Mesodermal cell (in vitro differentiated cells): ENCODE measurements around the gene DCAF6.
A peak's percentile ranks its signal among the peaks of the same experiment; 100 is the strongest.
"Not testable (repeated sequence)": the region's sequence is repeated elsewhere in the genome, so short reads cannot be mapped to it uniquely, and the experiment has no call there.

Experiments used
- H3K27ac ChIP-seq: 2 replicates; pipeline ENCODE4 v1.7.0; 2013; ENCODE audit warnings: mild to moderate bottlenecking, low read depth, low read length, moderate library complexity; ENCODE audit not compliant: severe bottlenecking
- H3K36me3 ChIP-seq: 2 replicates; pipeline ENCODE4 v1.7.1; 2013; ENCODE audit warnings: mild to moderate bottlenecking, low read length, moderate library complexity; ENCODE audit not compliant: control insufficient read depth, insufficient read depth
- H3K4me1 ChIP-seq: one replicate; pipeline ENCODE4 v1.7.1; 2013; ENCODE audit warnings: mild to moderate bottlenecking, low read length; ENCODE audit not compliant: insufficient read depth, control insufficient read depth, poor library complexity, severe bottlenecking
- H3K4me3 ChIP-seq: 2 replicates; pipeline ENCODE4 v1.7.0; 2013; ENCODE audit warnings: low read length, control low read depth, mild to moderate bottlenecking; ENCODE audit not compliant: insufficient read depth, poor library complexity, severe bottlenecking; ENCODE audit errors: extremely low read depth
- H3K9me3 ChIP-seq: 2 replicates; pipeline ENCODE4 v1.7.1; 2013; ENCODE audit warnings: mild to moderate bottlenecking, low read length, moderate library complexity; ENCODE audit not compliant: control insufficient read depth
- WGBS, 2 experiments: methylation state at CpG; one replicate each; pipeline ENCODE4 v1.1.5; 2013; ENCODE audit warnings: missing lambda C conversion rate in 2 of 2; ENCODE audit not compliant: insufficient coverage in 2 of 2; 5-methylcytosine and 5-hydroxymethylcytosine counted together

DCAF6 gene

GRCh38 chr1:167924102-167924501 is 12.4 kb upstream of the DCAF6 start:
- Histone ChIP-seq H3K4me3 (no peak overlapping the region), H3K36me3 (peaks cover 4% of the 10 kb centered on the region), H3K9me3 (no peaks in the 10 kb centered on the region), H3K4me1 (peaks cover 3% of the 10 kb centered on the region), H3K27ac (no peak overlapping the region)
- WGBS, 2 experiments, result 100% methylated on average over 1 of the region's 2 CpGs; no CpG with 5 or more reads in 1 of the 2 experiments

GRCh38 chr1:167924543-167925231 is 11.8 kb upstream of the DCAF6 start:
- WGBS, 2 experiments, result 89 to 100% methylated on average over 1 of the region's 2 CpGs

GRCh38 chr1:167926486-167926997 is 9.9 kb upstream of the DCAF6 start:
- Histone ChIP-seq H3K4me1 (peaks cover 3% of the 10 kb centered on the region), H3K36me3 (peaks cover 4% of the 10 kb centered on the region), H3K9me3 (no peaks in the 10 kb centered on the region), H3K27ac (no peak overlapping the region), H3K4me3 (no peak overlapping the region)
- 90 to 100% methylated on average over 5 of the region's 6 CpGs for WGBS, 2 experiments

More at GRCh38 chr1:167924543-167925231, 11.8 kb upstream of the DCAF6 start:
- no peak overlapping the region for H3K4me3 ChIP-seq
- H3K27ac ChIP-seq, result no peak overlapping the region
- H3K9me3 ChIP-seq, result no peaks in the 10 kb centered on the region
- H3K36me3 ChIP-seq, result peaks cover 4% of the 10 kb centered on the region
- peaks cover 3% of the 10 kb centered on the region for H3K4me1 ChIP-seq

GRCh38 chr1:167927046-167927754 is 9.3 kb upstream of the DCAF6 start:
- Histone ChIP-seq H3K36me3 (peaks cover 4% of the 10 kb centered on the region), H3K27ac (no peak overlapping the region), H3K9me3 (no peaks in the 10 kb centered on the region), H3K4me1 (peaks cover 3% of the 10 kb centered on the region), H3K4me3 (no peak overlapping the region)
- WGBS, 2 experiments, result 100% methylated on average over 1 of the region's 4 CpGs

- Histone ChIP-seq H3K4me3 (no peak overlapping the region), H3K9me3 (no peaks in the 10 kb centered on the region), H3K27ac (no peak overlapping the region), H3K36me3 (peaks cover 4% of the 10 kb centered on the region), H3K4me1 (peaks cover 3% of the 10 kb centered on the region)
- WGBS, 2 experiments, result no CpG with 5 or more reads among the region's 2 CpGs
Observed at GRCh38 chr1:167928457-167928852, 8.0 kb upstream of the DCAF6 start.

- not testable (repeated sequence) for H3K27ac ChIP-seq, H3K36me3 ChIP-seq
- 84 to 86% methylated on average over 3 to 4 of the region's 9 CpGs for WGBS, 2 experiments
Observed at GRCh38 chr1:167928919-167929318, 7.6 kb upstream of the DCAF6 start.

GRCh38 chr1:167929725-167930124 is 6.8 kb upstream of the DCAF6 start:
- 80% methylated on average over 1 of the region's 1 CpG; no CpG with 5 or more reads in 1 of the 2 experiments for WGBS, 2 experiments
- Histone ChIP-seq H3K27ac (no peak overlapping the region), H3K4me3 (no peak overlapping the region), H3K4me1 (peaks cover 3% of the 10 kb centered on the region), H3K36me3 (no peaks in the 10 kb centered on the region), H3K9me3 (no peaks in the 10 kb centered on the region)

More at GRCh38 chr1:167928919-167929318, 7.6 kb upstream of the DCAF6 start:
- H3K9me3 ChIP-seq, H3K4me1 ChIP-seq, H3K4me3 ChIP-seq: not testable (repeated sequence)

- no CpG with 5 or more reads among the region's 4 CpGs for WGBS, 2 experiments
Observed at GRCh38 chr1:167933788-167934187, 2.7 kb upstream of the DCAF6 start.

GRCh38 chr1:167934426-167935215 is 1.9 kb upstream of the DCAF6 start:
- WGBS, 2 experiments, result 50% methylated on average over 2 of the region's 4 CpGs; no CpG with 5 or more reads in 1 of the 2 experiments
- Histone ChIP-seq H3K27ac (peak overlapping the region; percentile 97), H3K36me3 (no peaks in the 10 kb centered on the region), H3K9me3 (no peaks in the 10 kb centered on the region), H3K4me3 (peak overlapping the region; percentile 76), H3K4me1 (no peaks in the 10 kb centered on the region)

More at GRCh38 chr1:167933788-167934187, 2.7 kb upstream of the DCAF6 start:
- H3K4me1 ChIP-seq, result no peaks in the 10 kb centered on the region
- no peaks in the 10 kb centered on the region for H3K36me3 ChIP-seq
- no peaks in the 10 kb centered on the region for H3K9me3 ChIP-seq
- no peak overlapping the region for H3K27ac ChIP-seq
- peak overlapping the region; percentile 76 for H3K4me3 ChIP-seq

GRCh38 chr1:167935216-167936067 is 1.0 kb upstream of the DCAF6 start:
- peak overlapping the region; percentile 97 for H3K27ac ChIP-seq
- no peaks in the 10 kb centered on the region for H3K36me3 ChIP-seq
- H3K9me3 ChIP-seq, result no peaks in the 10 kb centered on the region
- no peaks in the 10 kb centered on the region for H3K4me1 ChIP-seq
- peak overlapping the region; percentile 76 for H3K4me3 ChIP-seq
- 0 to 2% methylated on average over 36 to 43 of the region's 45 CpGs for WGBS, 2 experiments
